ENCODE measurements around the gene REPS2. TPM values are rescaled to one million over a fixed set of nuclear protein-coding genes. Genes with fewer than 3 reads are reported as not detected.

Gene REPS2
- total RNA-seq, 4 donors from 2014 or later = 2.9 to 10.8 (median 6.7) TPM

GRCh38 chrX:17098516-17099247 lies 152.2 kb downstream of the REPS2 start:
- no peak for DNase-seq (ENCODE audit: low spot score in 2 of 2)
- H3K4me3 ChIP-seq (ENCODE audit: low read depth, poor library complexity, severe bottlenecking) = no peak overlapping the region
- no peak for TF ChIP-seq CTCF (IDR thresholded peaks at IDR 0.05)
- TF ChIP-seq POLR2A (IDR thresholded peaks at IDR 0.05) = no peak
- 61 to 90% methylated on average over 1 of the region's 1 CpG for WGBS, 2 donors
- intact Hi-C loops (cut with DNase I; ENCODE audit: low total_unique reads) = no loop called here

GRCh38 chrX:17104433-17104832 lies 158.0 kb downstream of the REPS2 start:
- TF ChIP-seq POLR2A (IDR thresholded peaks at IDR 0.05) (no peak), CTCF (IDR thresholded peaks at IDR 0.05) (no peak)
- no peak overlapping the region for H3K4me3 ChIP-seq (ENCODE audit: low read depth, poor library complexity, severe bottlenecking)
- no peak for DNase-seq (ENCODE audit: low spot score in 2 of 2)
- 61 to 89% methylated on average over 4 of the region's 4 CpGs for WGBS, 2 donors
- intact Hi-C loops (cut with DNase I; ENCODE audit: low total_unique reads) = no loop called here

- TF ChIP-seq CTCF (IDR thresholded peaks at IDR 0.05) (no peak), POLR2A (IDR thresholded peaks at IDR 0.05) (no peak)
- no peak for DNase-seq (ENCODE audit: low spot score in 2 of 2)
- intact Hi-C loops (cut with DNase I; ENCODE audit: low total_unique reads) = no loop called here
- no peak overlapping the region for H3K4me3 ChIP-seq (ENCODE audit: low read depth, poor library complexity, severe bottlenecking)
- WGBS, 2 donors = 86 to 89% methylated on average over 6 of the region's 6 CpGs
Observed at GRCh38 chrX:17120816-17121215, 174.4 kb downstream of the REPS2 start.

- intact Hi-C loops (cut with DNase I; ENCODE audit: low total_unique reads) = no loop called here
- no peak for DNase-seq (ENCODE audit: low spot score in 2 of 2)
- no peak overlapping the region for H3K4me3 ChIP-seq (ENCODE audit: low read depth, poor library complexity, severe bottlenecking)
- WGBS, 2 donors = 82 to 83% methylated on average over 2 of the region's 2 CpGs
- TF ChIP-seq POLR2A (IDR thresholded peaks at IDR 0.05) (no peak), CTCF (IDR thresholded peaks at IDR 0.05) (no peak)
Observed at GRCh38 chrX:17154001-17154400, 207.5 kb downstream of the REPS2 start.

- WGBS, 2 donors = 90 to 97% methylated on average over 1 of the region's 1 CpG
- no peak overlapping the region for H3K4me3 ChIP-seq (ENCODE audit: low read depth, poor library complexity, severe bottlenecking)
- intact Hi-C loops (cut with DNase I; ENCODE audit: low total_unique reads) = no loop called here
- TF ChIP-seq CTCF (IDR thresholded peaks at IDR 0.05) = no peak
- TF ChIP-seq POLR2A (IDR thresholded peaks at IDR 0.05) = no peak
- no peak for DNase-seq (ENCODE audit: low spot score in 2 of 2)
Observed at GRCh38 chrX:17160975-17161374, 214.5 kb downstream of the REPS2 start.

- WGBS, 2 donors = 87 to 90% methylated on average over 1 of the region's 1 CpG
- no peak for TF ChIP-seq POLR2A (IDR thresholded peaks at IDR 0.05)
- H3K4me3 ChIP-seq (ENCODE audit: low read depth, poor library complexity, severe bottlenecking) = no peak overlapping the region
- no peak for DNase-seq (ENCODE audit: low spot score in 2 of 2)
- intact Hi-C loops (cut with DNase I; ENCODE audit: low total_unique reads) = no loop called here
Observed at GRCh38 chrX:17161991-17162390, 215.5 kb downstream of the REPS2 start.
